ENCODE measurements around the gene TMEM170B.

DNA sequence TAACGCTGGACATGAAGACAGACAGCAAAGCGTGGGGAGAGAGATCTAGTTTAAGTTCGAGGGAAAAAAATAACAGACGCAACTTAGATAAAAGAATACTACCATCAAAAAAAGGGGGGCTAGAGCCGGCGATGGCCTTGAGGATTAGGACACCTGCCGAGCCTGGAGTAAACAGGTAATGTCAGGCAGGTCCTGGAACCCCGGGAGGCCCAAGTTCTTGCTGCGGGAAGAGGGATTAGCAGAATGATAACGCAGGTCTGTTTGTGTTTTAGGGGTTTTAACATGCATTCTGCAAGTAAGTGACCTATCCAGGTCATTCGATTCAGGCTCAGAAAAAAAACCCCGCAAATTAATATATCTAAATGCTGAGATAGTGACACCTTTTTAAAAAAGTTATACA lies 754 bp upstream of the TMEM170B start:
- TF ChIP-seq, protein P1, sequence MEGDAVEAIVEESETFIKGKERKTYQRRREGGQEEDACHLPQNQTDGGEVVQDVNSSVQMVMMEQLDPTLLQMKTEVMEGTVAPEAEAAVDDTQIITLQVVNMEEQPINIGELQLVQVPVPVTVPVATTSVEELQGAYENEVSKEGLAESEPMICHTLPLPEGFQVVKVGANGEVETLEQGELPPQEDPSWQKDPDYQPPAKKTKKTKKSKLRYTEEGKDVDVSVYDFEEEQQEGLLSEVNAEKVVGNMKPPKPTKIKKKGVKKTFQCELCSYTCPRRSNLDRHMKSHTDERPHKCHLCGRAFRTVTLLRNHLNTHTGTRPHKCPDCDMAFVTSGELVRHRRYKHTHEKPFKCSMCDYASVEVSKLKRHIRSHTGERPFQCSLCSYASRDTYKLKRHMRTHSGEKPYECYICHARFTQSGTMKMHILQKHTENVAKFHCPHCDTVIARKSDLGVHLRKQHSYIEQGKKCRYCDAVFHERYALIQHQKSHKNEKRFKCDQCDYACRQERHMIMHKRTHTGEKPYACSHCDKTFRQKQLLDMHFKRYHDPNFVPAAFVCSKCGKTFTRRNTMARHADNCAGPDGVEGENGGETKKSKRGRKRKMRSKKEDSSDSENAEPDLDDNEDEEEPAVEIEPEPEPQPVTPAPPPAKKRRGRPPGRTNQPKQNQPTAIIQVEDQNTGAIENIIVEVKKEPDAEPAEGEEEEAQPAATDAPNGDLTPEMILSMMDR (IDR thresholded peaks at IDR 0.05; ENCODE audit: low read length), result no peak
- TF ChIP-seq EZH2phosphoT487 (IDR thresholded peaks at IDR 0.05; ENCODE audit: low read length), result no peak
